Skeletal muscle tissue (tissue), 4 donors: ENCODE results near the gene SNTG2. TPM values are rescaled to one million over a fixed set of nuclear protein-coding genes. Genes with fewer than 3 reads are reported as not detected.
A peak's percentile ranks its signal among the peaks of the same experiment; 100 is the strongest.
"Not testable (repeated sequence)": the region's sequence is repeated elsewhere in the genome, so short reads cannot be mapped to it uniquely, and the experiment has no call there.

Source experiments
- H3K27ac ChIP-seq: one replicate; pipeline ENCODE4 v1.7.0; 2013; ENCODE audit warnings: mild to moderate bottlenecking, low read depth, low read length, inconsistent platforms
- H3K27me3 ChIP-seq, 3 donors: one replicate each; pipeline ENCODE4 v1.7.0; 2013; ENCODE audit warnings: low read length in 3 of 3; ENCODE audit not compliant: control insufficient read depth in 3 of 3, insufficient read depth in 3 of 3
- H3K36me3 ChIP-seq, 3 donors: one replicate each; pipeline ENCODE4 v1.7.0; 2013; ENCODE audit warnings: low read length in 3 of 3; ENCODE audit not compliant: control insufficient read depth in 3 of 3, insufficient read depth in 3 of 3
- H3K4me1 ChIP-seq, 3 donors: one replicate each; pipeline ENCODE4 v1.7.0; 2013; ENCODE audit warnings: low read length in 3 of 3, mild to moderate bottlenecking in 3 of 3; ENCODE audit not compliant: control insufficient read depth in 3 of 3, insufficient read depth in 3 of 3
- H3K4me3 ChIP-seq, 3 donors: one replicate each; pipeline ENCODE4 v1.7.0; 2013; ENCODE audit warnings: low read length in 3 of 3
- H3K9ac ChIP-seq, 3 donors: one replicate each; pipeline ENCODE4 v1.7.0; 2013; ENCODE audit warnings: low read length in 3 of 3, mild to moderate bottlenecking in 3 of 3, moderate library complexity in 2 of 3, low read depth in 1 of 3
- H3K9me3 ChIP-seq, 3 donors: one replicate each; pipeline ENCODE4 v1.7.0; 2013; ENCODE audit warnings: low read length in 3 of 3; ENCODE audit not compliant: control insufficient read depth in 3 of 3
- total RNA-seq: library from RNA; depleted of rRNA; stranded (reverse); fragments of >200 nt; gene quantifications from one replicate; pipeline ENCODE4 v1.2.3, GENCODE V29; 2014
- donor health status: Osteomylitis.

SNTG2 gene
- total RNA-seq, result under 0.01 TPM

- peak within 1 kb of the TSS; percentile 29 to 59 (median 32) for H3K4me3 ChIP-seq
- peaks cover 0 to 3% (median 0%) of the 10 kb centered on the region in 3 donors for H3K4me1 ChIP-seq
- no peaks in the 10 kb centered on the region for H3K9me3 ChIP-seq
- H3K9ac ChIP-seq, result no peak within 1 kb of the TSS
- H3K27me3 ChIP-seq, result peaks cover 22 to 40% (median 36%) of the 10 kb centered on the region in 3 donors
- H3K36me3 ChIP-seq, result no peaks in the 10 kb centered on the region
- H3K27ac ChIP-seq, result no peak within 1 kb of the TSS
Measured at GRCh38 chr2:950080-950966, at the start of gene SNTG2. Gene SNTG2 (plus strand): TSS chr2:950849. CDS start chr2:950997, 148 bp downstream.

DNA sequence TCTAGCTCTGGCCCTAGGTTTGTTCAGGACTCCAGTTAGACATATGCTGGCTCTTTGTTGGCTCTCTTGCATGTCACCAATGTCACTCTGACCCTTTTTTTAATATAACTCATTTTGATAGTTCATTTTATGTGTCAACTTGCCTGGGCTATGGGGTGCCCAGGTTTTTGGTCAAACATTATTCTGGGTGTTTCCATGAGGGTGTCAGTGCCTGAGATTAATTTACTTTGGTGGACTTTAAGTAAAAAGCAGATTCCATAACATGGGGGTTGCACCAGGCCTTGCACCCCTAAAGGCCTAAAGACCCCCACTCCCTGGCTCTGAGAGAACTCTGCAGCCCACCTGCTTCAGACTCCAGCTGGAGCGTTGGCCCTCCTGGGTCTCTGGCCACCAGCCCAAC lies 48.1 kb upstream of the SNTG2 start:
- peaks cover 0 to 7% (median 6%) of the 10 kb centered on the region in 3 donors for H3K27me3 ChIP-seq
- H3K36me3 ChIP-seq, result no peaks in the 10 kb centered on the region
- no peaks in the 10 kb centered on the region for H3K4me1 ChIP-seq
- no peak overlapping the region for H3K4me3 ChIP-seq
- H3K27ac ChIP-seq, result no peak overlapping the region
- H3K9me3 ChIP-seq, result peaks cover 0 to 3% (median 0%) of the 10 kb centered on the region in 3 donors
- H3K9ac ChIP-seq, result no peak overlapping the region

DNA sequence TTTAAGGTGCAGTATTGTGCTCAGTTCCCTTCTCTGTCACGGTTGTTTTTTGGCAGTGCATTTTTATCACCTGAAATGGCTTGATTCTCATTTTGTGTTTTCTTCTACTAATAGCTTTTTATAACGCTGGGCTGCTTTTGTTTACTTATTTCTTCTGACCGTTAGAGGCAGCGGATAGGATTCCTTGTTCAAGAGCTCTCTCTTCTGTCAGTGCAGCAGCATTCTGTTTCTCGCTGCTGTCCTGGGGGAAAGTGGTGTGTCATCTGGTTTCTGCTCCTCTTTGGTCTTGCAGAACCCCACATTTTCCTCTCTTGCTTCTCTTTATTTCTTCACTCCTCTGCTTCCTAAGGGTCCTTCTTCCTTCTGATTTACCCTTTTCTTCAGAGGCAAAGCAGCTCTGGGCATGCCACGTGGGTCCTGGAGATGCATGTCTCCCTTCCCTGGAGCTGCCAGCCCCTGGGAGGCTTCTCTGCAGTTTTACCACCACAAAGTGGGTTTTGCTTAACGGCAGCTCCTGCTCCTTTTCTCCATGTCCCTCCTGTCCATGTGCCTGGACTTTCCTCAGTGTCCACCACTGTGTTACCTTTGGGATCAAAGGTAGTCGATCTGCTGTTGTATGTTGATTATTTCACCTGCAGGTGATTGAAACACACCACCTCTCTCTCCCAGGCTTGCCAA lies 47.3 kb upstream of the SNTG2 start:
- Histone ChIP-seq H3K27ac (no peak overlapping the region), H3K4me3 (no peak overlapping the region), H3K27me3 (peaks cover 0 to 7% (median 6%) of the 10 kb centered on the region in 3 donors), H3K4me1 (no peaks in the 10 kb centered on the region), H3K9me3 (peaks cover 0 to 3% (median 0%) of the 10 kb centered on the region in 3 donors), H3K9ac (no peak overlapping the region), H3K36me3 (no peaks in the 10 kb centered on the region)

DNA sequence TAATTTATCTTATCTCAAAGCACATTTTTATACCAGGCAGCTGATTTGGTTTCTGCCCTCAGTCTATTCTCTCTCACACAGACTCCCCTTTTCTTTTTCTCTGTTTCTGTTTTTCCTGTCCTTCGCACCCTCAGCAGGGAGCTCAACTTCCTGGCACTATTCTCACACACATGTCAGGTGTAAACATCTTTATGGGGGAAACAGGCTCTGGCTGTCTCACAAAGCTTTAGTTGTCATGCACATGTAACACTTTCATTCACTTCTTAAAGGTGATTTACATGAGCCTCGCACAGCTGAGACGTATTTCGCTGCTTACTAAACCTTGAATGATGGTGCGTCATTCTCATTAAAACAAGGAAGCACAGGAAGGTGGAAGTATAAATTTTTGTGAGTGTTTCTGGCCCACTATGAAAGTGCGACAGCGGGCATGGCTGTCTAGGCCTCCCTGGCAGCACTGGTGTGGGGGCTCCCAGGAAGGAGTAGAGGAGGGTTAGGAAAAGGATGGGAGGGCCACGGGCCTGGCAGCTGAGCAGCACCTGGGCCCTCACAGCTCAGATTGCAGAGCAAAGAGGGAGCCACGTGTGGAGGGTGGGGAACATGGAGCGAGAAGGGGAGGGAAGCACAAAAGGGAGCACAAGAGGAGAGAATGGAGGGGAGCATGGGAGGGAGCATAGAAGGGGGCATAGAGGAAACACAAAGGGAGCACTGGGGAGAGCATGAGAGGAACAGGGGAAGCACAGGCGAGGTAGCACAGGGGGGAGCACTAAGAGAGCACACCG lies 46.2 kb upstream of the SNTG2 start:
- no peak overlapping the region for H3K9ac ChIP-seq
- no peaks in the 10 kb centered on the region for H3K4me1 ChIP-seq
- no peak overlapping the region for H3K27ac ChIP-seq
- H3K36me3 ChIP-seq, result no peaks in the 10 kb centered on the region
- peaks cover 0 to 3% (median 0%) of the 10 kb centered on the region in 3 donors for H3K9me3 ChIP-seq
- H3K4me3 ChIP-seq, result no peak overlapping the region
- peaks cover 0 to 7% (median 6%) of the 10 kb centered on the region in 3 donors for H3K27me3 ChIP-seq

- H3K27me3 ChIP-seq, result peaks cover 0 to 7% (median 6%) of the 10 kb centered on the region in 3 donors
- H3K4me3 ChIP-seq, result no peak overlapping the region
- H3K9ac ChIP-seq, result no peak overlapping the region
- no peak overlapping the region for H3K27ac ChIP-seq
- no peaks in the 10 kb centered on the region for H3K9me3 ChIP-seq
- H3K4me1 ChIP-seq, result no peaks in the 10 kb centered on the region
- H3K36me3 ChIP-seq, result no peaks in the 10 kb centered on the region
Measured at GRCh38 chr2:905091-905832, 45.4 kb upstream of the SNTG2 start.

DNA sequence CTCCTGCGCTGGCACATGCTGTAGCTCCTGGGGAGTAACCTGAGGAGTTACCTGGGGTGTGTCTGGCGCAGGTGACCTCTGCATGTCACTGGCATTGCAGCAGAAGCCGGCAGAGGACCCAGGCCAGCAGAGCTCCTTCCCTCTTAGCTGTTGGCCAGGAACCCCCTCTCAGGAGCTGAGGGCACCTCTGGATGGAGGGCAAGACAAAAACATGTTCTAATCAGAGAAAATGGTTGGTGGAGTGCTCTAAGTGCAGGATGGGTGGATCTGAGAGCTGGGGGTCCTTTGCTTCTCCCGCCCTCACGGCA lies 44.9 kb upstream of the SNTG2 start:
- Histone ChIP-seq H3K4me1 (no peaks in the 10 kb centered on the region), H3K27me3 (peaks cover 0 to 7% (median 6%) of the 10 kb centered on the region in 3 donors), H3K4me3 (no peak overlapping the region), H3K36me3 (no peaks in the 10 kb centered on the region), H3K27ac (no peak overlapping the region), H3K9ac (no peak overlapping the region), H3K9me3 (no peaks in the 10 kb centered on the region)

DNA sequence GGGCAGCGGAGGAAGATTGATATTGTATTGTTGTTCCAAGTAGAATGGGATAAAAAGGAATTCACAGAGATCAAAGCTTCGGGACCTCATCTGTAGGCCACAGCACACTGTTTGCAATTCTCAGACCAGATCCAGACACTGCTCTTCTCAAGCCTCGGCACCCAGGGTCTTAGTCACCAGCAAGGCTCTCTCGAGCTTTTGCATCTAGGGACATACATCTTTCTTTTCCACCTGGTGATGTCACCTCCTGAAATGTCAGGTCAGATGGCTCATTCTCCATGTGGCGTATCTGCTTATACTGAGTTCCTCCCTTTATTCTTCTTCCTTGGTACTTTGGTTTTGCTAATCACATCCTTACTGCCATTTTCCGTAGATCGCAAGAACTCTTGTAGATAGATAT lies 42.9 kb upstream of the SNTG2 start:
- Histone ChIP-seq H3K9me3 (no peaks in the 10 kb centered on the region), H3K9ac (no peak overlapping the region), H3K36me3 (no peaks in the 10 kb centered on the region), H3K4me1 (no peaks in the 10 kb centered on the region), H3K27me3 (peaks cover 0 to 7% (median 6%) of the 10 kb centered on the region in 3 donors), H3K4me3 (no peak overlapping the region), H3K27ac (no peak overlapping the region)

GRCh38 chr2:908568-908967 lies 42.1 kb upstream of the SNTG2 start:
- Histone ChIP-seq H3K4me3 (no peak overlapping the region), H3K4me1 (no peaks in the 10 kb centered on the region), H3K9ac (no peak overlapping the region), H3K27ac (no peak overlapping the region), H3K27me3 (peaks cover 0 to 7% (median 6%) of the 10 kb centered on the region in 3 donors), H3K36me3 (no peaks in the 10 kb centered on the region), H3K9me3 (no peaks in the 10 kb centered on the region)

DNA sequence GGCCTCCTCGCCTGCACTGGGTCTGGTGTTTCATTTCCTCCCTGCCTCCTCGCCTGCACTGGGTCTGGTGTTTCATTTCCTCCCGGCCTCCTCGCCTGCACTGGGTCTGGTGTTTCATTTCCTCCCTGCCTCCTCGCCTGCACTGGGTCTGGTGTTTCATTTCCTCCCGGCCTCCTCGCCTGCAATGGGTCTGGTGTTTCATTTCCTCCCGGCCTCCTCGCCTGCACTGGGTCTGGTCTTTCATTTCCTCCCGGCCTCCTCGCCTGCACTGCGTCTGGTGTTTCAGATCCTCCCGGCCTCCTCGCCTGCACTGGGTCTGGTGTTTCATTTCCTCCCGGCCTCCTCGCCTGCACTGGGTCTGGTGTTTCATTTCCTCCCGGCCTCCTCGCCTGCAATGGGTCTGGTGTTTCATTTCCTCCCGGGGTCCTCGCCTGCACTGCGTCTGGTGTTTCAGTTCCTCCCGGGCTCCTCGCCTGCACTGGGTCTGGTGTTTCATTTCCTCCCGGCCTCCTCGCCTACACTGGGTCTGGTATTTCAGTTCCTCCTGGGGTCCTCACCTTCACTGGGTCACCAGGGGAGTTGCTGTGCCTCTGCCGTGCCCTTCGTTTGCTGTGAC lies 40.8 kb upstream of the SNTG2 start:
- not testable (repeated sequence) for H3K27ac ChIP-seq, H3K9ac ChIP-seq, H3K27me3 ChIP-seq, H3K4me1 ChIP-seq, H3K9me3 ChIP-seq, H3K36me3 ChIP-seq, H3K4me3 ChIP-seq
